ENCODE results near the gene CLN5. TPM values are rescaled to one million over a fixed set of nuclear protein-coding genes. Genes with fewer than 3 reads are reported as not detected.

CLN5 gene
- total and polyA plus RNA-seq, 10 of the 15 experiments (the other 5 are each of a cell fraction or from before 2014, with no cell fraction given) = 11.2 to 22.2 (median 13.1) TPM

GRCh38 chr13:77053192-77053591 is 61.3 kb downstream of the CLN5 start:
- no peak for FAIRE-seq

More at GRCh38 chr13:77053192-77053591, 61.3 kb downstream of the CLN5 start:
- Histone ChIP-seq H3K4me1 (ENCODE audit: control insufficient read depth, insufficient read depth, low read length) (no peaks in the 10 kb centered on the region), H3K27ac (ENCODE audit: control insufficient read depth, insufficient read depth) (no peak overlapping the region), H3K9ac (ENCODE audit: control insufficient read depth, insufficient read depth, low read length) (no peak overlapping the region), H2AFZ (ENCODE audit: control insufficient read depth, low read depth, low read length) (no peak overlapping the region), H3K4me3 (no peak overlapping the region), H4K20me1 (ENCODE audit: control insufficient read depth, insufficient read depth) (no peaks in the 10 kb centered on the region), H3K27me3 (replicated peaks in 1 of 2; ENCODE audit: control insufficient read depth in 2 of 2, insufficient read depth in 2 of 2, low read length in 1 of 2) (no peaks in the 10 kb centered on the region), H3K4me2 (ENCODE audit: control insufficient read depth, insufficient read depth) (no peak overlapping the region), H3K79me2 (ENCODE audit: control insufficient read depth, insufficient read depth, low read length) (no peaks in the 10 kb centered on the region), H3K9me3 (replicated peaks; ENCODE audit: control insufficient read depth, insufficient read depth, low read length) (no peaks in the 10 kb centered on the region), H3K36me3 (ENCODE audit: control insufficient read depth in 2 of 2, insufficient read depth in 2 of 2, low read length in 1 of 2) (peaks cover 6 to 33% of the 10 kb centered on the region in 2 experiments; a peak in 3 of 4 replicates)
- in situ Hi-C loops (cut with MboI) (no loop called here), intact Hi-C loops (cut with micrococcal nuclease; ENCODE audit: unreplicated experiment) (no loop called here)
- TF ChIP-seq FOXK2 (IDR thresholded peaks at IDR 0.05) (no peak), ASH2L (IDR thresholded peaks at IDR 0.05; ENCODE audit: borderline replicate concordance, low read depth) (no peak), MTA2 (IDR thresholded peaks at IDR 0.05; ENCODE audit: low read depth) (no peak), SMARCA5 (IDR thresholded peaks at IDR 0.05) (no peak), YY1 (IDR thresholded peaks at IDR 0.05; ENCODE audit: low read depth, low read length) (no peak), E2F8 (IDR thresholded peaks at IDR 0.05; ENCODE audit: low read depth, partially characterized antibody) (no peak)
- BruUV-seq (replicated peaks) = no TSS peak
- ATAC-seq (no peak), DNase-seq (ENCODE audit: low read depth, low spot score) (no peak)
- SMC1A ChIA-PET (ENCODE audit: uncharacterized antibody, unreplicated experiment) = interaction anchor here (0.6 to 1.7 kb wide), 2 partner anchors 25 to 50 kb away, joined by 3 to 4 read pairs; no protein-coding TSS in a partner anchor
- POLR2A ChIA-PET = interaction anchor here (0.6 to 0.9 kb wide), 3 partner anchors 10 to 220 kb away, joined by 3 to 7 read pairs (median 3); no protein-coding TSS in a partner anchor
- 84% methylated on average over 4 of the region's 4 CpGs for WGBS (ENCODE audit: insufficient coverage, insufficient replicate concordance, low lambda C conversion rate, missing lambda C conversion rate)
- CTCF ChIA-PET = no interaction called here
- RAD21 ChIA-PET (ENCODE audit: unreplicated experiment) = no interaction called here

Other genes with a start within 250 kb of the CLN5 start
- gene KCTD12, start 105.7 kb upstream of the CLN5 start, total RNA-seq (2014; rRNA removed) = 2.0 and 2.1 TPM in 2 replicates
- gene KCTD12, start 105.7 kb upstream of the CLN5 start, total RNA-seq (2014; rRNA removed; fragmentation: Illumina TruSeq; extraction: Trizol) = 1.5 and 1.7 TPM in 2 replicates
- 2.8 and 2.9 TPM in 2 replicates for gene KCTD12, start 105.7 kb upstream of the CLN5 start, total RNA-seq (2021)
- gene KCTD12, start 105.7 kb upstream of the CLN5 start, polyA plus RNA-seq (2011; rRNA removed) = 0.24 and 0.35 TPM in 2 replicates
- gene KCTD12, start 105.7 kb upstream of the CLN5 start, polyA plus RNA-seq (2014; fragmentation: Illumina TruSeq; extraction: Trizol) = 2.1 and 2.3 TPM in 2 replicates
- gene KCTD12, start 105.7 kb upstream of the CLN5 start, polyA plus RNA-seq (2014; fragmentation: Nextera tagmentation; extraction: Ambion mirVana) = under 1 TPM; 0.39 to 0.79 TPM
- gene KCTD12, start 105.7 kb upstream of the CLN5 start, polyA plus RNA-seq (2014; rRNA removed) = 1.1 and 1.3 TPM in 2 replicates
- gene KCTD12, start 105.7 kb upstream of the CLN5 start, polyA plus RNA-seq (2016; fragmentation: Nextera tagmentation; extraction: Ambion mirVana) = under 1 TPM; 0.32 to 0.39 TPM
- not detected in 2 replicates for gene ACOD1, start 43.6 kb upstream of the CLN5 start, total RNA-seq (2014; rRNA removed)
- gene ACOD1, start 43.6 kb upstream of the CLN5 start, total RNA-seq (2014; rRNA removed; fragmentation: Illumina TruSeq; extraction: Trizol) = not detected in 2 replicates
- gene ACOD1, start 43.6 kb upstream of the CLN5 start, total RNA-seq (2021) = not detected in 2 replicates
- gene ACOD1, start 43.6 kb upstream of the CLN5 start, polyA plus RNA-seq (2011; rRNA removed) = not detected in 2 replicates
- not detected in 2 replicates for gene ACOD1, start 43.6 kb upstream of the CLN5 start, polyA plus RNA-seq (2014; fragmentation: Illumina TruSeq; extraction: Trizol)
- not detected for gene ACOD1, start 43.6 kb upstream of the CLN5 start, polyA plus RNA-seq (2014; fragmentation: Nextera tagmentation; extraction: Ambion mirVana)
- gene ACOD1, start 43.6 kb upstream of the CLN5 start, polyA plus RNA-seq (2014; rRNA removed) = not detected in 2 replicates
- gene ACOD1, start 43.6 kb upstream of the CLN5 start, polyA plus RNA-seq (2016; fragmentation: Nextera tagmentation; extraction: Ambion mirVana) = not detected
- 26.4 and 28.3 TPM in 2 replicates for gene FBXL3, start 35.1 kb downstream of the CLN5 start, total RNA-seq (2014; rRNA removed)
- gene FBXL3, start 35.1 kb downstream of the CLN5 start, total RNA-seq (2014; rRNA removed; fragmentation: Illumina TruSeq; extraction: Trizol) = 23.0 and 24.5 TPM in 2 replicates
- 17.8 and 19.4 TPM in 2 replicates for gene FBXL3, start 35.1 kb downstream of the CLN5 start, total RNA-seq (2021)
- 25.8 and 31.8 TPM in 2 replicates for gene FBXL3, start 35.1 kb downstream of the CLN5 start, polyA plus RNA-seq (2011; rRNA removed)
- gene FBXL3, start 35.1 kb downstream of the CLN5 start, polyA plus RNA-seq (2014; fragmentation: Illumina TruSeq; extraction: Trizol) = 18.8 and 25.2 TPM in 2 replicates
- gene FBXL3, start 35.1 kb downstream of the CLN5 start, polyA plus RNA-seq (2014; fragmentation: Nextera tagmentation; extraction: Ambion mirVana) = 10 to 100 TPM in 1 of 2 experiments, 1 to 10 TPM in 1; 9.0 to 11.4 TPM
- gene FBXL3, start 35.1 kb downstream of the CLN5 start, polyA plus RNA-seq (2014; rRNA removed) = 15.6 and 18.0 TPM in 2 replicates
- gene FBXL3, start 35.1 kb downstream of the CLN5 start, polyA plus RNA-seq (2016; fragmentation: Nextera tagmentation; extraction: Ambion mirVana) = 10 to 100 TPM; 20.0 to 23.2 TPM